Mammary epithelial cell (primary cell): ENCODE measurements around the gene TPCN1.

Experiments
- CTCF ChIP-seq, 2 donors: IDR thresholded peaks in 1 of 2; conservative IDR thresholded peaks in 1 of 2; 2 replicates each; pipeline ENCODE4 v1.5.1; 2011 to 2012; ENCODE audit warnings: inconsistent platforms in 2 of 2, low read length in 2 of 2, mild to moderate bottlenecking in 2 of 2, control low read depth in 1 of 2, low read depth in 1 of 2; ENCODE audit not compliant: insufficient read depth in 1 of 2; ENCODE audit errors: extremely low read depth in 1 of 2
- EZH2 ChIP-seq: IDR thresholded peaks from 2 replicates; pipeline ENCODE4 v1.6.1; 2012; ENCODE audit warnings: low read length, inconsistent platforms, borderline replicate concordance

DNA sequence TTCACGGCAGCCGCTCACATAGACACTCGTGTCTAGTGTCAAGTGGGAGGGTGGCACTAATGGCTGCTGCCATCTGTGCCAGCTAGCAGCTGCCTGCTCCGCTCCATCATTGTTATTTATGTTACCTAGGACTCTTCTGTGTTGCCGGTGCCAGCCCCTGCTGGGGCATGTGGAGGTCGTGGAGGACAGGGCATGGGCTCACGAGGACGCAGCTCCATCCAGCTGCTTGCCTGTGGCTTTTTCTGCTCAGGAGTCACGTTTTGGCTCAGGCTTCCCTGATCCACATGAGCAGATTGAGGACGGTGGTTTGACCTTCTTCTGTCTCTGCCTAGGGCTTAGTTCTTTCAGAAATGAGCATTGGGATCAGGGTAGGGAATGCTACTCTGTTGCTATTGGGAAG lies 31.2 kb downstream of the TPCN1 start:
- TF ChIP-seq CTCF (conservative IDR thresholded peaks at IDR 0.05 in 1 of 2, IDR thresholded peaks at IDR 0.05 in 1 of 2; ENCODE audit: extremely low read depth in 1 of 2, insufficient read depth in 1 of 2, low read depth in 1 of 2, low read length in 2 of 2): no peak
- TF ChIP-seq EZH2: no peak
